Activated gamma-delta T cell (primary cell): ENCODE results near the gene IGSF23.
"Not testable (repeated sequence)": the region's sequence is repeated elsewhere in the genome, so short reads cannot be mapped to it uniquely, and the experiment has no call there.

Experiments used
- DNase-seq: peaks from one replicate; lab custom pipeline; 2025; lab: John Stamatoyannopoulos, UW

IGSF23 gene

GRCh38 chr19:44611812-44612295 is 1.5 kb upstream of the IGSF23 start:
- DNase-seq = no peak

GRCh38 chr19:44614313-44614712 is 950 bp downstream of the IGSF23 start:
- DNase-seq = no peak

- DNase-seq = no peak
Measured at GRCh38 chr19:44615863-44616247, 2.5 kb downstream of the IGSF23 start.

GRCh38 chr19:44617110-44617880 is 3.9 kb downstream of the IGSF23 start:
- DNase-seq = no peak

GRCh38 chr19:44618640-44619357 is 5.4 kb downstream of the IGSF23 start:
- no peak for DNase-seq

GRCh38 chr19:44620667-44621066 is 7.3 kb downstream of the IGSF23 start:
- no peak for DNase-seq

GRCh38 chr19:44621367-44621766 is 8.0 kb downstream of the IGSF23 start:
- DNase-seq = no peak

GRCh38 chr19:44623080-44623479 is 9.7 kb downstream of the IGSF23 start:
- no peak for DNase-seq

GRCh38 chr19:44623626-44624025 is 10.3 kb downstream of the IGSF23 start:
- no peak for DNase-seq

GRCh38 chr19:44624840-44625354 is 11.5 kb downstream of the IGSF23 start:
- no peak for DNase-seq

- DNase-seq = not testable (repeated sequence)
Measured at GRCh38 chr19:44625637-44626036, 12.3 kb downstream of the IGSF23 start.

GRCh38 chr19:44626048-44626624 is 12.8 kb downstream of the IGSF23 start:
- DNase-seq = no peak

- DNase-seq = no peak
Measured at GRCh38 chr19:44627631-44628030, 14.3 kb downstream of the IGSF23 start.

GRCh38 chr19:44628793-44629192 is 15.4 kb downstream of the IGSF23 start:
- DNase-seq = no peak

GRCh38 chr19:44631611-44632010 is 18.2 kb downstream of the IGSF23 start:
- not testable (repeated sequence) for DNase-seq

- not testable (repeated sequence) for DNase-seq
Measured at GRCh38 chr19:44634058-44634457, 20.7 kb downstream of the IGSF23 start.

- DNase-seq = no peak
Measured at GRCh38 chr19:44634785-44635184, 21.4 kb downstream of the IGSF23 start.

GRCh38 chr19:44635581-44636438 is 22.4 kb downstream of the IGSF23 start:
- DNase-seq = no peak

GRCh38 chr19:44636439-44637389 is 23.4 kb downstream of the IGSF23 start:
- no peak for DNase-seq

- DNase-seq = no peak
Measured at GRCh38 chr19:44637390-44637764, 24.0 kb downstream of the IGSF23 start.

- DNase-seq = no peak
Measured at GRCh38 chr19:44640518-44640917, 27.2 kb downstream of the IGSF23 start.
